Fibroblast of the aortic adventitia (primary cell): ENCODE measurements around the gene CYTH1. TPM values are rescaled to one million over a fixed set of nuclear protein-coding genes. Genes with fewer than 3 reads are reported as not detected.
"Not testable (repeated sequence)": the region's sequence is repeated elsewhere in the genome, so short reads cannot be mapped to it uniquely, and the experiment has no call there.

Experiments
- DNase-seq: peaks from one replicate; pipeline ENCODE4 v3.0.0-alpha.2; 2010; ENCODE audit warnings: low read depth
- H3K4me3 ChIP-seq: 2 replicates; pipeline ENCODE4 v1.5.1; 2011; ENCODE audit warnings: low read depth, mild to moderate bottlenecking, control low read depth, low read length, moderate library complexity
- CTCF ChIP-seq: IDR thresholded peaks from 2 replicates; pipeline ENCODE4 v1.5.1; 2011; ENCODE audit warnings: mild to moderate bottlenecking, low read length, control low read depth, inconsistent platforms; ENCODE audit not compliant: insufficient read depth
- total RNA-seq: library from RNA; depleted of rRNA; stranded (reverse); fragments of >200 nt; gene quantifications from 2 replicates; pipeline ENCODE4 v1.2.3, GENCODE V29; 2012; ENCODE audit warnings: low replicate concordance

CYTH1 gene
- total RNA-seq, 1 donor: 13.8 TPM

- TF ChIP-seq CTCF: no peak
- DNase-seq: peak; percentile 46
- no peak overlapping the region for H3K4me3 ChIP-seq
Observed at GRCh38 chr17:78759203-78759968, 22.7 kb downstream of the CYTH1 start.

GRCh38 chr17:78753316-78754250 lies 28.5 kb downstream of the CYTH1 start:
- DNase-seq: no peak
- no peak for TF ChIP-seq CTCF
- H3K4me3 ChIP-seq: no peak overlapping the region

- no peak for DNase-seq
- no peak overlapping the region for H3K4me3 ChIP-seq
- TF ChIP-seq CTCF: no peak
Observed at GRCh38 chr17:78751447-78752161, 30.5 kb downstream of the CYTH1 start.

GRCh38 chr17:78751000-78751399 lies 31.1 kb downstream of the CYTH1 start:
- H3K4me3 ChIP-seq, DNase-seq: not testable (repeated sequence)

- no peak overlapping the region for H3K4me3 ChIP-seq
- peak; percentile 70 for DNase-seq
- TF ChIP-seq CTCF: no peak
Observed at GRCh38 chr17:78748730-78749317, 33.2 kb downstream of the CYTH1 start.

GRCh38 chr17:78748048-78748729 lies 33.9 kb downstream of the CYTH1 start:
- no peak for DNase-seq
- no peak for TF ChIP-seq CTCF
- no peak overlapping the region for H3K4me3 ChIP-seq
